GM18507 (cell line): ENCODE data around the gene PBX1.

Experiments used
- DNase-seq: peaks from one replicate; pipeline ENCODE4 v3.0.0; 2011; ENCODE audit warnings: low read depth; ENCODE audit not compliant: insufficient read length; ENCODE audit errors: extremely low spot score
- FAIRE-seq: peaks from 2 replicates; lab custom pipeline; 2011; peaks lifted over from hg19 to GRCh38; lab: Jason Lieb, UNC

Gene PBX1

GRCh38 chr1:164806531-164806930, 247.5 kb downstream of the PBX1 start:
- FAIRE-seq (no peak), DNase-seq (no peak)

- DNase-seq, result no peak
- FAIRE-seq, result no peak
These were observed 254.8 kb downstream of the PBX1 start for GRCh38 chr1:164813776-164814175.

GRCh38 chr1:164821648-164822047, 262.7 kb downstream of the PBX1 start:
- no peak for FAIRE-seq
- DNase-seq, result no peak

GRCh38 chr1:164823486-164824279, 264.7 kb downstream of the PBX1 start:
- DNase-seq (no peak), FAIRE-seq (no peak)

GRCh38 chr1:164824542-164824941, 265.6 kb downstream of the PBX1 start:
- FAIRE-seq, result no peak
- DNase-seq, result no peak

GRCh38 chr1:164830628-164831027, 271.6 kb downstream of the PBX1 start:
- DNase-seq, result no peak
- no peak for FAIRE-seq

- DNase-seq (no peak), FAIRE-seq (no peak)
These were observed 275.7 kb downstream of the PBX1 start for GRCh38 chr1:164834641-164835040.

GRCh38 chr1:164836614-164837018, 277.6 kb downstream of the PBX1 start:
- DNase-seq (no peak), FAIRE-seq (no peak)

- FAIRE-seq (no peak), DNase-seq (no peak)
These were observed 279.8 kb downstream of the PBX1 start for GRCh38 chr1:164838786-164839185.

GRCh38 chr1:164840936-164841335, 282.0 kb downstream of the PBX1 start:
- DNase-seq, result no peak
- no peak for FAIRE-seq

GRCh38 chr1:164841702-164842465, 282.9 kb downstream of the PBX1 start:
- DNase-seq (no peak), FAIRE-seq (no peak)

- no peak for DNase-seq
- no peak for FAIRE-seq
These were observed 283.9 kb downstream of the PBX1 start for GRCh38 chr1:164842870-164843269.

GRCh38 chr1:164843743-164844500, 284.9 kb downstream of the PBX1 start:
- no peak for DNase-seq
- no peak for FAIRE-seq

- FAIRE-seq (no peak), DNase-seq (no peak)
These were observed 288.0 kb downstream of the PBX1 start for GRCh38 chr1:164846731-164847691.

- DNase-seq (no peak), FAIRE-seq (no peak)
These were observed 294.2 kb downstream of the PBX1 start for GRCh38 chr1:164853146-164853545.

GRCh38 chr1:164855716-164856329, 296.8 kb downstream of the PBX1 start:
- DNase-seq (no peak), FAIRE-seq (no peak)

GRCh38 chr1:164856381-164856780, 297.4 kb downstream of the PBX1 start:
- FAIRE-seq (no peak), DNase-seq (no peak)

GRCh38 chr1:164857439-164857838, 298.5 kb downstream of the PBX1 start:
- DNase-seq (no peak), FAIRE-seq (no peak)
